GM18868 (cell line): ENCODE data around the gene TPD52L2.
"Not testable (repeated sequence)": the region's sequence is repeated elsewhere in the genome, so short reads cannot be mapped to it uniquely, and the experiment has no call there.

Experiments used
- ATAC-seq: cut with Tn5 transposase; IDR thresholded peaks from one replicate; pipeline ENCODE4 v1.9.1; 2021; ENCODE audit warnings: mild to moderate bottlenecking, moderate library complexity; ENCODE audit not compliant: unreplicated experiment

The TPD52L2 gene

DNA sequence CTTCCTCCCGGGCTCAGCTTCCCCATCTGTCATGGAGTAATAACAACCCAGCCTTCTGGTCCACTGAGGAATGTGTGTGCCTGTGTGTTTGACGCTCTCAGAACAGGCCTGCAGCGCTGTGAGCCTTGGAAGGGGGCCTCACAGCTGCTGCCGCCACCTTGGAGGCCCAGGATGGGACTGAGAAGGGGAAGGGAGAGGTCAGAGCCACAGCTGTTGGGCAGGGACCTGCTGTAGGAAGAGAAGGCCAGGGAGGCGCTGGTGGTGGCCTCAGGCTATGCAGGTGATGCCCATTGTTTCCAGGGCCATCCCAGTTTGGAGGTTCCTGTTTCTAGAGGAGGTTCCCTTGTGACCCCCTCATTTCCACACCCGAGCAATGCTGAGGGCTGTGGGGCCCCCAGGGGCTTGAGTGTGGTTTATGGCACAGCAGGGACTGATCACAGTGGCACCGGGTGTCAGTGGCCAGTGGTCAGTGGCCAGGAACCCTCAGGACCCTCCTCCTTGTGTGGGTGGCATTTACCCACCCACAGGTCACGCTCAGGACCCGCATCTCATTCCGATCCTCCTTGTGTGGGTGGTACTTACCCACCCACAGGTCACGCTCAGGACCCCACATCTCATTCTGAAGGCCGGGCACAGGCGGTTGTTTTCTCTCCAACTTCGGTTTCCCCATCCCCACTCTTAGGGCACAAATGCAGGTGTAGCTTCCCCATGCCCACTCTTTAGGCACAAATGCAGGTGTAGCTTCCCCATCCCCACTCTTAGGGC, 14.0 kb downstream of the TPD52L2 start:
- no peak for ATAC-seq

DNA sequence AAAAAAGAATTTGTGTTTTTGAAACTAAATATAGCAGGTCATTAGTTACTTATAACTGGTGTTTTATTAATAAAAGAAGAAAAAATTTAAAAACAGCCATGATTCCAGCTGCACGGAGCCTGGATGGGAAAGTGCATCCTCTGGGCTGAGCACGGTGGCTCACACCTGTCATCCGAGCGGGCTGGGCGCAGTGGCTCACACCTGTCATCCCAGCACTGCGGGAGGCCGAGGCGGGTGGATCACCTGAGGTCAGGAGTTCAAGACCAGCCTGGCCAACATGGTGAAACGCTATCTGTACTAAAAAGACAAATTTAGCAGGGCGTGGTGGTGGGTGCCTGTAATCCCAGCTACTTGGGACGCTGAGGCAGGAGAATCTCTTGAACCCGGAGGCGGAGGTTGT, 15.8 kb downstream of the TPD52L2 start:
- ATAC-seq, result not testable (repeated sequence)

DNA sequence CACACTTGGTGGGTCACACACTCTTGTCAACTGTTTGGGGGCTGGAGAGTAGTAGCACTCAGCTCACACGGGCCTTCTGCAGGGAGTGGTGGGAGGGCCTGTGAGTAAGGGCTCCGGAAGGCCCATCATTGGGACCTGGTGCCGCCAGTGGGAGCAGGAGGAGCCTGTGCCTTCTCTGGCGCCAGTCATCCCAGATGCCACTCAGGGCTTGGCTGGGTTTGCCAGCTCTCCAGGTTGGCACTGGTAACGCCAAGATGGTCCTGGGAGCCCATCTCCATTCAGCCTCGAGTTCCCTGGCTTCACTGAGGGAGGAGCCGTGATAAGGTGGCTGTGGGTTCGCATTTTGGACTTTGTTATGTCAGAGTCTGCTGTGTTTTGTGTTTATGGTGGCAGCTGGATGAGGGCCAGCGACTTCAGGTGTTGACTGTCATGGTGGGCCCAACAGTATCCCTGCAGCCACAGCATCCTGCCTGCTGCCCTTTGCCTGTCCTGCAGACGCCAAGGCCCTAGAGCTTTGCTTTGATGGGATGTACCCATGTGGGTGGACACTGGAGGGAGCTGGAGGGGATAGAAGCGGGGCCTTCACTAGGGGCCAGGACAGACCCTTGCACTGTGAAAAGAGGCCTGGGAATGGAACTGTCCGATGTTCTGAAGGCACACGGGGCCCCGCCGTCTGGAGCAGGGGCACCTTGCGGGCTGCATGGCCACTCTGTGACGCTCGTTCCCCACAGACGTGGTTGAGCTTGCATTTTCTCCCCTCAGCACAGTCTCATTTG, 16.6 kb downstream of the TPD52L2 start:
- no peak for ATAC-seq

DNA sequence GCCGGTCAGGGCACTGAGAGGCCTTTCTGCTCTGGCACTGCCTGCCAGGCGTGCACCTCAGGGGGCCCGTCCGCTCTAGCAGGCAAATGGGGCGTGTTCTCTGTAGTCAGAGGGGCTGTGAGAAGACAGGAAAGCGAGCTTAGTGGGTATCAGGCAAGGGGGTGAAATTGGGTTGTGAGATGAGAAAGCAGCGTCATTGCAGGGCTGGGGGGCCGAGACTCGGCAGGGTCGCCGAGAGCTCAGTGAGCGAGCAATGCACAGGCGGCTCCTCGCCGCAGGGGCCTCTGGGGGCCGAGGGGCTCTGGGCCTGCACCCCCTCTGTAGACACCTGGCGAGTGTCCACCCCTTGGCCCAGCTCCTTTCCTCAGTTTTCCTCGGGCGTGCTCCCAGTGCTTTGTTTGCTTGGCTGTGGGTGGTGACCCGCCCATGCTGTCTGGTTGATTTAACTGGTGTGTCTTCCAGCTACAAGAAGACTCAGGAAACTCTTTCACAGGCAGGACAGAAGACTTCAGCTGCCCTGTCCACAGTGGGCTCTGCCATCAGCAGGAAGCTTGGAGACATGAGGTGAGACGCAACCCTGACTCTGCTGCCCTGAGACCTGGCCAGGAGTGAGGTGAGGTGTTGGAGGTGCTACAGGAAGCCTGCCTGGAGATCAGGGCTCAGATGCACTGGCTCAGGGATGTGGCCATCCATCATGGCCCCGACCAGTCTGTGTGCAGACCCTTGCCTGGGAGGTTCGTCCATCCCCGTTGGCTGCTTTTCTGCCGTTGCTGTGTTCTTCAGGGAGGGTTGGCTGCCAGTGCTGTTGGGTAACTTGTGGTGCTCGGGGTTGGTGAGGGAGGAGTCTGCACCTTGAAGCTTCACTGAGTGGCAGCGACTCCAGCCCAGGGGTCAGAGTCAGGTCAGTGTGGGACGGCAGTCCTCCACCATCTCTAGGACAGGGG, 17.5 kb downstream of the TPD52L2 start:
- ATAC-seq, result no peak

DNA sequence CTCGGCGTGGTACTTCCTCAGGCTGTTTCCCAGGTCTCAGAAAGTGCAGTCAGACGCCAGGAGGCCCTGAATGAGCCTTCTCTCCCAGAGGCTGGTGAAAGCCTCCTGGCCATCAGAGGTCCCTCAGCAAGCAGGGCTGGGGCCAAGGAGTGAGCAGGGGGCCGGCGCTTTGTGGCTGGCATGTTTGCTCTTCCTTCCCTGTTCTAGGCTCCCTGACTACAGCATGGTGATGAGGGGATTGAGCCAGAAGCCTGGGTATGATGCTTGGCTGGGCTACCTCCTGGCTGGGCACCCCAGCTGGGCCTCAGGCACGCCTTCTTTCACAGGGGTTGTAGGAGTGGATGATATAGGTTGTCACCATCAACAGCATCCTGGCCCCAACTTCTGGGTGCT, 18.1 kb downstream of the TPD52L2 start:
- no peak for ATAC-seq

DNA sequence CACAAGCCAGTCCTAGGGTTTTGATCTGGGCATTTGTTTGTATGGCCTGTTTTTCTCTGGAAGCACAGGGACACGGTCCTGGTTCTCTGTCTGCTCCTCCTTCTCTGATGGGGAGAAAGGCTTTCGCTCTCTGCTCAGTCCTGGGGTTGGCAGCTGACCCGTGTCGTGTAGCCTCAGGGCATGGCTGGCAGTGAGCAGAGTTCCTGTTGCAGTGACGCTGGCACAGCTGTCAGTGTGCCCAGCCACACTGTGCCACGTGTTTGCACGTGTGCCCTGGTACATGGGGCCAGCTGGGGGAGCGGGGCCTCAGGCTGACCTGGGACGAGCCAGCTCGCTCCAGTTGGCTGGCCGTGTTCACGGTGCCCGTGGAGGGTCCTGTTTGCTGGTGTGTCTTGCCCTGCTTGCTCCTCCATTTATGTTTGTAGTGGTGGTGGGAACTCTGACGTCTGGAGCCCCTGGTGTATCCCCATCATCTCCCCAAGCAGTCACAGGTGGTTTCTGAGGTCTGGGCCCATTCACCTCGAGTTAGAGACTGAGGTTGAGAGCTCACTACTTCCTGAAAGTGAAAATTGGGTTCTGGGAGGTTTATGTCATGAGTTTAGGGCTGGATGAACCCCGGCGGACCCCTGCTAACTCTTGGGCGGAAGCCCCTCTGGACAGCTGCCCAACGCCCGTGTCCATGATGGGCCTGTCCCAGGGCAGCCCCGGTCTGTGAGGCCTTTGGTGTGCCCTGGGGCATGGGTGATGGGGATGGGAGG, 19.6 kb downstream of the TPD52L2 start:
- no peak for ATAC-seq

DNA sequence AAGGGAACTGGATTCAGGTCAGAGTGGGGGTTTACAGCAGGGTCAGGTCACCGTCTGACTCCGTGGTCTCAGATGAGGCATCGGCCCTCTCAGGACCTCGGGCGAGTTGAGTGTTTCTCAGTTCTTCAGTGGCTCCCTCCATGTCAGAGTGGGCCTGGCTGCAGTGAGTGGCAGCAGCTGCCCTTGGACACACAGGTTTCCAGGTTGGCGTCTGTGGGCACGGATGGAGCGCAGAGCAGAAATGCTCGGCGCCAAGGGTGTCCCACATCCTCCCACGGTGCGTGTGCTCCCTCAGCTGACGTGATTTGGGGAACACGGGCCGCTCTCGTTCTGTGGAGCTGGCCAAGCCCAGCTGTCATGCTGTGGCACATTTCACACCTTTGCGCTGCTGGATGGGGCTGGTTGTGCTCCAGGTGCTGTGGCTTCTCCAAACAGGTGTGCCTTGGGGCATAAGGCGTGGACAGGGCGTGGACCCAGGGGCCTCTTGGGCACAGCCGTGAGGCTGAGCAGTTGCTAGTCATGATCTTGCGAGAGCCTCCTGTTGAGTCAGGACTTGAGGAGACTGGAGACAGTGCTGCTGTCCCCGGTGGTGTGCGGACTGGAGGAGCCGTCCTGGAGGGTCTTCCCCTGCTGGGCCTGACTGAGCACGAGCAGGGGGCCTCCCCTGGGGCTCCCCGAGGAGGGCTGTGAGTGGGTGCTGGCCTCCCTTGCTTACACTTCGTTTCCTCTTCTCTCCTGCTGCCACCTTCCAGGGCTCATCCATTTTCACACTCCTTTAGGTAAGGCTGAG, 20.4 kb downstream of the TPD52L2 start:
- ATAC-seq, result no peak

DNA sequence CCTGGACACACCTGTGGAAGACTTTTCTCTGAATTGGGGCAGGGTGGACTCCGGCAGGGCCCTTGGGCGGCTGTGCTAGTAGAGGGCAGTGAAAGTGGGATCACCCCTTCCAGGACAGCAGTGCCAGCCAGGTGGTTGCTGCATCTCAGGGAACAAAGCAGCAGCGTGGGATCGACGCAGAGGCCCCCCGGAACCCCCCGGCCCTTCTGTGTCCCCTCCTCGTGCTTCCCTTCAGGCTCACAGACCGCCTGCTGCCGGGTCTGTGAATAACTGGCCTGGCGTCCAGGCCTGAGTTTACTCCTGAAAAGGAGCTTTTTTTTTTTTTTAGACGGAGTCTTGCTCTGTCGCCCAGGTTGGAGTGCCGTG, 21.0 kb downstream of the TPD52L2 start:
- ATAC-seq, result no peak

DNA sequence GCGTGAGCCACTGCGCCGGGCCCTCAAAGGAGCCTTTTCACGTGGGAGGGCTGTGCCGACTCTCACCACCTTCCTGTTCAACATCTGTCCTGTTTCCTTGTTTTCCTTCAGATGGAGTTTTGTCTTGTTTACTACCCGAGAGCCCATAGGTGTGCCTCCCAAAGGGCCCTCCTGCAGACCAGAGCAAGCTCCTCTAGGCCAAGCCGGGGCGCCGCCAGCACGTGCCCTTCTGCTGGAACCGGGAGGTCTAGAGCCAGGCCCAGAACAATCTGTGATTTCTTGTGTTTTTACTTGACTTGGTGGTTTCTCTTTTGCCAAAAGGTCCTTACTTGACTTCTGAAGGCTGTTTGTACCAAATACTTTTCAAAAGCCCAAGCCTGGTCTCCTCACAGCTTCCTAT, 21.9 kb downstream of the TPD52L2 start:
- no peak for ATAC-seq

DNA sequence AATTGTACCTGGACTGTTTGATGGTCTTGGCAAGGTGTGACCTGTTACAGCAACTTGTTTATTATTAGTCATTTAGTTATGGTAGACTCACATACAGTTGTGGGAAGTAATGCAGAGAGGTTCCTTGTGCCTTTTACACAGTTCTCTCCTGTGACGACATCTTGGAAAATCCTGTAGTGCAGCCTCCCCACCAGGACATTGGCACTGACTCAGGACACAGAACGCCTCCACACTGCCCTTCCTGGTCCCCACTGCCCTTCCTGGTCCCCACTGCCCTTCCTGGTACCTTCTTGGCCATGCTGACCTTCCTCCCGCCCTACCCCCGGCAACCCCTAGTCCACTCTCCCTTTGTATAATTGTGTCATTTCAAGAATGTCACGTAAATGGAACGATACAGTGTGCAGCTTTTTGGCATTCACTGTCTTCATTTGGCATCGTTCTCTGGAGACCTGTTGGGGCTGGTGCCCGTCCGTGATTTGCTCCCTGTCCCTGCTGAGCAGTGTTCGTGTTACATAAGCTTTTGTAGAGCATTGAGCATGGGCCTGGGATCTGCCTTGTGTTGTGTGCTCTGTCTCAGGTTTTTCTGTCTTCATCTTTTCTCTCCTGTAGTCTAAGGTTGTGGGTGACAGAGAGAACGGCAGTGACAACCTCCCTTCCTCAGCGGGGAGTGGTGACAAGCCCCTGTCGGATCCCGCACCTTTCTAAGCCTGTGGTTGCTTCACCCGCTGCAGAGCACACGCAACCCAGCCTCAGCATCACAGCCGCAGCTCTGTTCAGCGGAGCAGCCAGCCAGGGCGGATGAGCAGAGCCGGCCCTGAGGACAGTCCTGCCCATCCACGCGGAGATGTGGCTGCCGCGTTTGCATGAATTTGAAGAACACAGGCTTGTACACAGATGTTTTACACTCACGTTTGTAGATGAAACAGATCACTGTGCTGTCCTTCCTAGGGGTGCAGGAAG, 24.5 kb downstream of the TPD52L2 start:
- no peak for ATAC-seq

DNA sequence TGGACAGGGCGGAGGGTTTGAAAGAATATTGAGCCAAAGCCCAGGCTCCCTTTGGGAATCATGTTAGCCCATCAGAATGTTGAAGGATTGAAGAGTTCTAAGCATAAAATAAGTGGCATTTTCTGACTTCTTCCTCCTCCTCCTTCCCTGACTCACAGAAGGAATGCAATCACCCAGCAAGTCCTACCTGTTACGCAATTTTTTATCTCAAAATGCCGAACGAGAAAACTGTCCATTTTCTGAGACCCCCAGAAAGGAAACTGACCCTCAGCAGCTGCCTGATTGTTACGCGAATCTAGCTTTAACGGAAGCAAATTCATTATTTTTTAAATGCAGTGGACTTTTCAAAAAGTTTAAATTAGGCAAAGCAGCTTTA, 25.1 kb downstream of the TPD52L2 start:
- no peak for ATAC-seq

DNA sequence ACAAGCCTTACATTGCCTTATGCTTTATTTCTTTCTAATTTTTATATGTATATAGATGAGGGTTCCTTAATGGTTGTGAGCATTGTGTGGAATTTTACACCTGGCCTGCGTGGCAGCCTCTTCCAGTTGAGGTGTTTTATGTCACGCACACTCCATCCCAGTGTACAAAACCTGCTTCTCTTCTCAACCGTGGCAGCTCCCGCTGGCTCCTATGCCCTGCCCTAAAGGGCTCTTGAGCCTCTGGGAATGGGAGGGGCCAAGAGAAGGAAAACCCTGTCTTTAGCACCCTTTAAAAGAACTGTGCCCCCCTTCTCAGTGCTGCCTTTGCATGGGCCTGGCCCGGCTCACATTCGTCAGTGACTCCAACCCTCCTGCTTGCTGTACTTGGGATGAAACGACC, 25.5 kb downstream of the TPD52L2 start:
- ATAC-seq, result no peak

DNA sequence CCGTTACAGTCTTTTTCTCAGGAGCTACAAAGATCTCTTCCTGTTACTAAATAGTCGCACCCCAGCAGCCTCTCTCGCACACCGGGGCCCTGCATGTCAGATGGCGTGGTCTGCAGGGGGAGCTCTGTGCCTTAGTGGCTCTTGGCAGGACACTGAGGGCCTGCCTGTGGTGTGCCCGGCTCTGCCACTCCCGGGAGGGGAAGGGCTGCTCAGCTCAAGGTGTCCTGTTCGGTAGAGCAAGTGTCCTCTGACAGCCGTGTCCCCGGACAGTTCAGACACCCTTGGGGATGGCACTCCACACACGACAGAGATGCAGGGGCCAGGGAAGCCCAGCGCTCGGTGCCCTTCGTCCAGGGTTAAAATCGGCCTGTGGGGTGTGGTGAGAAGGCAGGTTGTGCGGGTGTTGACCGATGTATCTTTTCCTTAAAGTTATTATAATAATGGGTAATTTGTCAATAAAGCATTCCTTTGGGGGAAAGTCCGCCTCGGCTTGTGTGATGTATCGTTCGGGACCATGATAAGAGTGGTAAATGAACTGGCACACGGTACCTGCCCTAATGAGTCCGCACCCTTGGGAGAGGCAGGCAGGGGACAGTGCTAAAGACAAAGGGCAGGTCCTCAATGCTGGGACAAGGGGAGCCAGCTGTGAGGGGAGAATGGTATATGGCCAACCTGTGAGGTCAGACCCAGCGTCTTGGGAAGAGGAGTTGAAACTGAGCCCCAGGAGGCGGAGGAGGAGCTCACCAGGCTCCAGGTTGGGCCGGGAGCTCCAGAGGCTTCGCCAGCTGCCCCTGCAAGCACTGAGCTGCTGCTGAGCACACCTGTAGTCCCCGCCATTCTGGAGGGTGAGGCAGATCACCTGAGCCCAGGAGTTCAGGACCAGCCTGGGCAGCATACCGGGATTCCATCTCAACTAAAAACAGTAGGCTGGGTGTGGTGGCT, 26.3 kb downstream of the TPD52L2 start:
- no peak for ATAC-seq

DNA sequence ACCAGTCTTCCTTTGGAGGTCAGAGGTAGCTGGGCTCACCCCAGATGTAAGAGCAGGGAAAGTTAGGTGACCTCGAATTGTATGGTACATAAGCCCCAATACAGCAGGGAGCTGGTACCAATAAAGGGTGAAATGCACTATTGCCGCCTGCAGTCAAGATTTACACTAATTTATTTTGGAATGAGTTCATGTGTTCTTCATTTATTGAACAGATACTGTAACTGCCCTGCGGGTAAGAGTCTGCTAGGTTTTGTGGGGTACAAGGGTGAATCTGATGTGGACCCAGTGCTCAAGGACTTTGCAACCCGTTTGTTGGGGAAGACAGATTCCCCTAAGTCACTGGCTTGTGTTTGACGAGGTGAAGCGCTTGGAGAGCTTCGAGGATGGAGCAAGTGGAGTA, 27.3 kb downstream of the TPD52L2 start:
- no peak for ATAC-seq

DNA sequence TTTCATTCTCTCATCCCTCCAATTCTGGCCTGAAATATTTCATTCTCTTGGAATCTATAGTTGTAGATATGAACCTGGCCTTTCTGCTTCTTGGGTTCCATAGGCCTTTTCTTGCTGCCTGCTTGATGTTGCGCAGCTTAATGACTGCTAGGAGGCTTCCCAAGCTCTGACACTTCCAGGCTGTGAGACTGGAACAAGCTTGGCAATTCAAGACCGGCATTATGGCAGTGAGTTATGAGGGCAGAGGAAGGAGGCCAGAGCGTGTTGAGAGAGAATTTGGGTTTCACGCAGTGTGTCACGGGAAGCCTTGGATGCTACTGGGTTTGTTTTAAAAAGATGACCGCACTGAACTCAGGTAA, 28.9 kb downstream of the TPD52L2 start:
- ATAC-seq, result no peak

DNA sequence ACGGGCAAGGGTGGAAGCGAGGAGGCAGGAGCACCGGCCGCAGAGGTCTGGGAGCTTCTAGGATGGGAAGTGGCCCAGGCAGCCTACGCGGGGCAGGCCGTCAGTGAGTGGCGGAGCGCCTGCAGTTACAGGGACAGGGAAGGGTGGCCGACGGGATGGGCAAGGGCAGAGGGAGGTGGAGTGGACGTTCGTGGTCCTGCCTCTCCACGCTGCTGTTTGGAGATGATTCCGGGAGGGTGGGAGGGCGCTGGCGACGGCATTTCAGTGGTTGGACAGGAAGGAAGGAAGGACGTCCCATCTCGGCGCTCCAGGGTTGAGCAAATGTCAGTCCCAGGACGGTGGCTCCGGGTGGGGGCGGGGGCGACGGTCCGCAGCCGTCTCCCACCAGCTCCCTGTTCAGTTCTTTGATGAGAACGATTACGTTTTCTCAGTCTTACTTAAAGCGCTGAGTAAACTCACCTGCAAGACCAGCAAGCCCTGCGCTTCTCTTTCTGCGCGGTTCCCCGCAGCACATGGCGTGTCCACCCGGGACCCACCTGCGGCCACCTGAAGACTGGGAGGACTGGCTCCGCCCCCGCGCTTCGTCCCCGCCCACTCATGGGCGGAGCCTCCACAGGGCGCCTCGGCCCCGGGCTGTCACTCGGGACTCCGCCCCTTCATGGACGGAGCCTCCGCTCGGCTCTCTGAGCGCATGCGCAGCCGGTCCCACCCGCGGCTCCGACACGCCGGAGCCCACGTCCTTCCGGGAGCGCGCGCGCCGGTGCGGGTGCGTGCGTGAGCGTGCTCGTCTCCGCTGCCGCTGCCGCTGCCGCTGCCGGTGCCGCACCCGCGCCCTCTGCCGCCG, 29.5 kb downstream of the TPD52L2 start, which contains the start of gene DNAJC5:
Gene DNAJC5 (plus strand): TSS at position 769 of the 844 bp plus-strand sequence. CDS start 33,220 bp downstream, outside the sequence.
- peak; percentile 67 for ATAC-seq
